Naive B cell (primary cell): Measurements from ENCODE around the gene ZNF683. TPM values are rescaled to one million over a fixed set of nuclear protein-coding genes. Genes with fewer than 3 reads are reported as not detected.
A peak's percentile ranks its signal among the peaks of the same experiment; 100 is the strongest.

Experiments used
- ATAC-seq, 2 donors: fragments of 150-1000 bp; cut with Tn5 transposase; 2 replicates each; pipeline ENCODE4 v1.10.0; 2021; ENCODE audit warnings: low read depth in 2 of 2, mild to moderate bottlenecking in 2 of 2, moderate library complexity in 2 of 2
- DNase-seq: peaks from one replicate; pipeline ENCODE4 v3.0.0; 2022
- H3K27ac Mint-ChIP-seq, 6 donors: one replicate each; pipeline ENCODE4 v1.8.0; 2020 to 2022; ENCODE audit warnings: mild to moderate bottlenecking in 6 of 6, mixed read lengths in 6 of 6, moderate library complexity in 5 of 6, inconsistent platforms in 2 of 6
- H3K27me3 Mint-ChIP-seq, 3 donors: one replicate each; pipeline ENCODE4 v1.8.0; 2021 to 2022; ENCODE audit warnings: mixed read lengths in 3 of 3, mild to moderate bottlenecking in 1 of 3
- H3K36me3 Mint-ChIP-seq, 2 donors: one replicate each; pipeline ENCODE4 v1.8.0; 2020 to 2022; ENCODE audit warnings: mixed read lengths in 2 of 2, inconsistent platforms in 1 of 2, mild to moderate bottlenecking in 1 of 2
- H3K4me1 Mint-ChIP-seq, 3 donors: one replicate each; pipeline ENCODE4 v1.8.0; 2020 to 2022; ENCODE audit warnings: mixed read lengths in 3 of 3, inconsistent platforms in 1 of 3, mild to moderate bottlenecking in 1 of 3, moderate library complexity in 1 of 3
- H3K4me3 Mint-ChIP-seq, 8 donors: one replicate each; pipeline ENCODE4 v1.8.0; 2020 to 2022; ENCODE audit warnings: mild to moderate bottlenecking in 8 of 8, mixed read lengths in 8 of 8, moderate library complexity in 8 of 8, inconsistent platforms in 2 of 8
- H3K9me3 Mint-ChIP-seq, 7 donors: one replicate each; pipeline ENCODE4 v1.8.0; 2020 to 2022; ENCODE audit warnings: mixed read lengths in 7 of 7, mild to moderate bottlenecking in 5 of 7, inconsistent platforms in 2 of 7, moderate library complexity in 1 of 7
- polyA plus RNA-seq, 6 donors: library from polyadenylated mRNA; unstranded; fragments of 300-500 nt; fragmentation: Illumina TruSeq; gene quantifications; one replicate each; pipeline ENCODE4 v1.2.3, GENCODE V29; 2021; ENCODE audit warnings: low read depth in 6 of 6

ZNF683 gene
- polyA plus RNA-seq, 6 donors from 2014 or later = not detected

GRCh38 chr1:26317612-26318337 lies 54.8 kb downstream of the ZNF683 start, which contains the start of gene CD52:
Gene CD52 (plus strand): TSS chr1:26317958. CDS start chr1:26318018, 60 bp downstream.
- peaks cover 71 to 86% (median 76%) of the 10 kb centered on the region in 3 donors for H3K4me1 Mint-ChIP-seq
- peaks cover 17 to 43% of the 10 kb centered on the region in 2 donors for H3K36me3 Mint-ChIP-seq
- peak; percentile 42 to 63 for ATAC-seq

DNA sequence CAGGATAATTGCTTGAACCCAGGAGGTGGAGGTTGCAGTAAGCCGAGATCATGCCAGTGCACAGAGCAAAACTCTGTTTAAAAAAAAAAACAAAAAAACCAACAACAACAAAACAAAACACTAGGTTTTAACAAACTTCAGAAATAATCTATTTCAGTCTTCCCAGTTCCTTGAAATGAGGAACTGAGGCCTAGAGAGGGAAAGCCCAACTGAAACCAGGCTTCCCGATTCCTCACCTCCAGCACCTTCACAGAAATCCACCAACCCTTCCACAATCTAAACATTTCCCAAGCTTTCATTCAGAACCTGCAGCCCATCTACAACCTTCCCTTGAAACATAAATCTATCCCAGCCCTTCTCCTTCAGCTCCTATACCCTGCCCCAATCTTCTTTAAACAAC lies 55.4 kb downstream of the ZNF683 start:
- H3K4me1 Mint-ChIP-seq = peaks cover 67 to 82% (median 71%) of the 10 kb centered on the region in 3 donors
- no peaks in the 10 kb centered on the region for H3K27me3 Mint-ChIP-seq
- H3K9me3 Mint-ChIP-seq = peaks cover 0 to 5% (median 0%) of the 10 kb centered on the region in 7 donors
- DNase-seq (no peak), ATAC-seq (no peak)
- H3K27ac Mint-ChIP-seq = peak overlapping the region; percentile 75 to 98 (median 96)
- peaks cover 15 to 43% of the 10 kb centered on the region in 2 donors for H3K36me3 Mint-ChIP-seq
- H3K4me3 Mint-ChIP-seq = peak overlapping the region; percentile 93 to 99 (median 99)

More at GRCh38 chr1:26317612-26318337, 54.8 kb downstream of the ZNF683 start, which contains the start of gene CD52:
- Mint-ChIP-seq H3K4me3 (peak within 1 kb of the TSS; percentile 93 to 99 (median 99)), H3K27me3 (no peaks in the 10 kb centered on the region), H3K27ac (peak within 1 kb of the TSS; percentile 87 to 98 (median 96)), H3K9me3 (peaks cover 0 to 5% (median 0%) of the 10 kb centered on the region in 7 donors)
- DNase-seq = peak; percentile 70

GRCh38 chr1:26315874-26316850 lies 56.4 kb downstream of the ZNF683 start:
- peak overlapping the region; percentile 81 to 97 (median 94) for H3K27ac Mint-ChIP-seq

GRCh38 chr1:26314501-26314900 lies 58.0 kb downstream of the ZNF683 start:
- Mint-ChIP-seq H3K36me3 (peaks cover 7 to 26% of the 10 kb centered on the region in 2 donors), H3K27ac (peak overlapping the region; percentile 93 to 97 (median 95)), H3K4me1 (peaks cover 56 to 65% (median 57%) of the 10 kb centered on the region in 3 donors), H3K27me3 (no peaks in the 10 kb centered on the region), H3K4me3 (peak overlapping the region; percentile 87 to 99 (median 97)), H3K9me3 (peaks cover 0 to 5% (median 0%) of the 10 kb centered on the region in 7 donors)
- DNase-seq = no peak
- ATAC-seq = no peak

More at GRCh38 chr1:26315874-26316850, 56.4 kb downstream of the ZNF683 start:
- H3K4me3 Mint-ChIP-seq = peak overlapping the region; percentile 93 to 99 (median 99)
- DNase-seq (no peak), ATAC-seq (peak; percentile 18 to 37)
- H3K9me3 Mint-ChIP-seq = peaks cover 0 to 5% (median 0%) of the 10 kb centered on the region in 7 donors
- peaks cover 67 to 78% (median 69%) of the 10 kb centered on the region in 3 donors for H3K4me1 Mint-ChIP-seq
- peaks cover 10 to 37% of the 10 kb centered on the region in 2 donors for H3K36me3 Mint-ChIP-seq
- H3K27me3 Mint-ChIP-seq = no peaks in the 10 kb centered on the region

Other genes starting within 250 kb of the ZNF683 start
- not detected for gene FAM110D, start 213.7 kb downstream of the ZNF683 start, polyA plus RNA-seq
- gene C1orf232, start 203.8 kb downstream of the ZNF683 start, polyA plus RNA-seq = not detected
- gene ZNF593, start 202.8 kb downstream of the ZNF683 start, polyA plus RNA-seq = 10 to 100 TPM; 33.3 to 52.3 (median 36.1) TPM
- 1 to 10 TPM in 5 of 6 donors, under 1 TPM in 1; 0.96 to 3.5 (median 1.9) TPM for gene ZNF593OS, start 200.9 kb downstream of the ZNF683 start, polyA plus RNA-seq
- gene CNKSR1, start 195.3 kb downstream of the ZNF683 start, polyA plus RNA-seq = under 1 TPM in 3 of 6 donors, not detected in 3; 0.44 to 0.57 (median 0.49) TPM
- not detected for gene CATSPER4, start 182.1 kb downstream of the ZNF683 start, polyA plus RNA-seq
- 1 to 10 TPM; 2.5 to 8.2 (median 4.9) TPM for gene CEP85, start 138.6 kb downstream of the ZNF683 start, polyA plus RNA-seq
- gene SH3BGRL3, start 92.7 kb downstream of the ZNF683 start, polyA plus RNA-seq = 1,000 to 10,000 TPM in 2 of 6 donors, 100 to 1,000 TPM in 4; 624 to 1,205 (median 832) TPM
- gene UBXN11, start 66.1 kb downstream of the ZNF683 start, polyA plus RNA-seq = 10 to 100 TPM in 2 of 6 donors, 1 to 10 TPM in 4; 4.3 to 15.7 (median 6.9) TPM
- gene CD52, start 54.8 kb downstream of the ZNF683 start, polyA plus RNA-seq = over 10,000 TPM; 10,565 to 16,920 (median 13,137) TPM
- gene CRYBG2, start 18.6 kb downstream of the ZNF683 start, polyA plus RNA-seq = 1 to 10 TPM in 2 of 6 donors, under 1 TPM in 4; 0.06 to 1.8 (median 0.70) TPM
- not detected for gene LIN28A, start 38.1 kb upstream of the ZNF683 start, polyA plus RNA-seq
- gene DHDDS, start 59.6 kb upstream of the ZNF683 start, polyA plus RNA-seq = 10 to 100 TPM; 15.9 to 27.9 (median 21.9) TPM
- gene HMGN2, start 99.7 kb upstream of the ZNF683 start, polyA plus RNA-seq = 1,000 to 10,000 TPM in 3 of 6 donors, 100 to 1,000 TPM in 3; 939 to 1,353 (median 1,048) TPM
- gene RPS6KA1, start 157.0 kb upstream of the ZNF683 start, polyA plus RNA-seq = 100 to 1,000 TPM; 111 to 146 (median 126) TPM